Measurements from ENCODE around the gene NOP16. TPM values are rescaled to one million over a fixed set of nuclear protein-coding genes. Genes with fewer than 3 reads are reported as not detected.
A peak's percentile ranks its signal among the peaks of the same experiment; 100 is the strongest.
"Not testable (repeated sequence)": the region's sequence is repeated elsewhere in the genome, so short reads cannot be mapped to it uniquely, and the experiment has no call there.

Gene NOP16
- total RNA-seq, 2 donors from 2014 or later: 37.6 to 99.0 TPM

DNA sequence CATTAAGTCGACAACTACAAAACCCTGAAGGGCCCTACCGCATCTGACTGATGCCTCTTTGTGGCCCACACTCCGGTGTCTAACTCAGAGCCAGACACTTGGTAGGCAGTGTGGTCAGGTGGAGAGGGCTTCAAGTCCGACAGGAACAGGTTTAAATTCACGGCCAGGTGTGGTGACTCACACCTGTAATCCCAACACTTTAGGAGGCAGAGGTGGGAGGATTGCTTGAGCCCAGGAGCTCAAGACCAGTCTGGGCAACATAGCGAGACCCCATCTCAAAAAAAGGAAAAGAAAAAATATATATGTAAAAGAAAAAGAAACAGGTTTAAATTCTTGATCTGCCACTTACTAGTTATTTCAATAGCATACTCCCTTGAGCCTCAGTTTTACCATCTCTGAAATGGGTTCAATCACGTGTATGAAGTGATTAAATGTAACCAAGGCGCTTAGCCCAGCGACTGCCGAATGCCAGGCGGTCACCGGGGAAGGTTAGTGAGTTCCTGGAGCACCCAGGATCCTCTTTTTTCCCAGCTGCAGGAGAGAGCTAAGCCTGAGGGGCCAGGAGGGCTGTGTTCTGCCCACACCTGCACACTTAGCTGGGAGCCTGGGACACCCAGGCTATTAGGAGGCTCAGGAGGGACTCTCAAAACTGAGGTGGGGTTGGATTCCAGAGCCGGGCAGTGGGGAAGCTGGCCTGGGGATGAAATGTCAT lies 27.0 kb upstream of the NOP16 start:
- no peak for ATAC-seq (replicated peaks)
- H3K9me3 Mint-ChIP-seq: no peaks in the 10 kb centered on the region
- peak overlapping the region; percentile 68 for H3K27ac Mint-ChIP-seq
- H3K4me1 Mint-ChIP-seq: peaks cover 26% of the 10 kb centered on the region
- peak overlapping the region; percentile 86 for H3K4me3 Mint-ChIP-seq
- peaks cover 11% of the 10 kb centered on the region for H3K36me3 Mint-ChIP-seq (ENCODE audit: low read depth)
- H3K27me3 Mint-ChIP-seq: no peaks in the 10 kb centered on the region

DNA sequence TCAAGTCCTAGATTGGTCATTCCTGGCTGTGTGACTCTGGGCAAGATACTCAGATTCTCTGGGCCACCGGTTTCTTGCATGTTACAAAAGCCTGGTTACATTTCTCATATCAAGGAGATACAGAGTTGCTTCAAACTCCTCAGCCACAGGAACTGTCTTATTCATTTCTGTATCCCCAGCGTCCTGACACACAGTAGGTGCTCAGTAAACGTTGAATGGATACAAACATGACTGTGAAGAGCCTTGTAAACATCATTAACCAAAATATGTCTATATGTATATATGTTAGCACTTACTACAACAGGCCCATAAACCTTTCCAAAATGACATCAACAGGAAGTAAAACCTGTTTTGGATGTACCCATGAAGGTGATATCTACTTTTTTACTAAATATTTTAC lies 26.3 kb upstream of the NOP16 start:
- Mint-ChIP-seq H3K27ac (peak overlapping the region; percentile 68), H3K27me3 (no peaks in the 10 kb centered on the region), H3K4me1 (peaks cover 26% of the 10 kb centered on the region), H3K4me3 (peak overlapping the region; percentile 86), H3K36me3 (ENCODE audit: low read depth) (peaks cover 18% of the 10 kb centered on the region), H3K9me3 (no peaks in the 10 kb centered on the region)
- no peak for ATAC-seq (replicated peaks)

DNA sequence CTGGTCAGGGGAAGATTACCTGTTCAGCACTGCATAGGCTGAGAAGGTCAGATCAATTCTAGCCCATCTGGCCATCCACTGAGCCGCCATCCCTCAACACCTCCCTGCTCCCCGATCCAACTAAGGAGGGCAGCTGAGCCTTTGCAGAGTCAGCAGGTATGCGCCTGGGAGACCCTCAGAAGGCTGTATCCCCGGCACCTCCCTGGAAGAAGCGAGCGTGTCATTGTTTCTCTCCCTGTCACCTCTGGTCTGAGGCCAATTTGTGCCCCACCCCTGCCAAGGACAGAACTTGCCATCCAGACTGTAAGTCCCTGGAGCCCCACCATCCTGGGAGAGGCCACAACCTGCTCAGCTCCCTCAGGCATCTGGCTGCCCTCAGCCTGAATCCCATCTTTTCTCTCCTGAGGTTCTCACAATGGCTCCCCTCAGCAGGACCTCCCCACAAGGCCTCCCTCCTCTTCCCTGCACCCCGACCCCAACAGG lies 25.4 kb upstream of the NOP16 start:
- no peaks in the 10 kb centered on the region for H3K27me3 Mint-ChIP-seq
- H3K27ac Mint-ChIP-seq: peak overlapping the region; percentile 68
- no peak for ATAC-seq (replicated peaks)
- peaks cover 27% of the 10 kb centered on the region for H3K36me3 Mint-ChIP-seq (ENCODE audit: low read depth)
- no peaks in the 10 kb centered on the region for H3K9me3 Mint-ChIP-seq
- peak overlapping the region; percentile 86 for H3K4me3 Mint-ChIP-seq
- peaks cover 26% of the 10 kb centered on the region for H3K4me1 Mint-ChIP-seq

DNA sequence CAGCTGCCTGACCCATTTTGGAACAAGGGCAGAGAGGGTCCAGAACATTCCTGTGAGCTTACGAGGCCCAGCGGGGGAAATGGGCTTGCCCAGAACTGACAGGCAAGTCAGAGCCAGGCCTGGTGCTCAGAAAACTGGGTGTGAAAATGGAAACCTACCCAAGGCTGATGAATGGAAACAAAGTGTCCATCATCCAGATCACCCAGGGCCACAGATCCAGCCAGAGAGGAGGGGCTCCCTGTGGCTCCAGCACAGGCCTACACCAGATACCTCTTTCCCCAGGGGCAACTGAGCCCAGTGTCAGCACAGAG lies 24.8 kb upstream of the NOP16 start:
- H3K4me1 Mint-ChIP-seq: peaks cover 26% of the 10 kb centered on the region
- H3K4me3 Mint-ChIP-seq: no peak overlapping the region
- H3K36me3 Mint-ChIP-seq (ENCODE audit: low read depth): peaks cover 33% of the 10 kb centered on the region
- H3K9me3 Mint-ChIP-seq: no peaks in the 10 kb centered on the region
- H3K27ac Mint-ChIP-seq: no peak overlapping the region
- no peaks in the 10 kb centered on the region for H3K27me3 Mint-ChIP-seq
- ATAC-seq (replicated peaks): no peak

DNA sequence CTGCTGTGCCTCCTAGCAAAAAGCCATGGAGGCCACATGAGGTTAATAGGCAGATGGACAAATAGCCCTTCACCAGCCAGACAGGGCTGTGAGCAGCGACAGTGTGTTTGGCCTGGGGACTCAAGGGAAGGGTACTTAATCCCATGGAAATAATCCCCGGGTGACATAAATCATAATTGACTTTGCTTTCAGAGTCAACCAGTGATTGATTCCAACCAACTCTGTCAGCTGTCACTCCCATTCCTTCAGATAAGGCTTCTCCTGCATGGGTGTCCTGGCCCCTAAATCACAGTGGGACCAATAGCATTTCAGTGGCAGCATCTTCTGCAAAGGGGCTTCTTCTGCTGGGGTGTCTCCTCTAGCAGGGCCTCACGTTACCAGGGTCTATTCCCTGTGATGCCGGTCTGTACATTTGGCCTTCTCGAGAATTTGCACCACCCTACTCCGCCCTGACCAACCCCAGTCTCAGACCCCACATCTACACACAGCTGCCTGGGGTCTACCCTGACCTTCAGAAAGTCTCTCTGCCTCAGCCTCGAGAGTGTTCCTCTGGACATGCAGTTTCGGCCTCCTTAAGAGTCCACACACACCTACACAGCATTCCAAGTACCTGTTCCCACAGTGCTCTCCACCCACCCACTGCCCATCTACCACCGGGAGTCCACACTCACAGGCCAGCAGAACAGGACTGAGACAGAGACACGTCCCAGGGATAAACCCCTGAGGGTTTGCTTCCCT lies 24.3 kb upstream of the NOP16 start:
- Mint-ChIP-seq H3K27ac (peak overlapping the region; percentile 44), H3K27me3 (no peaks in the 10 kb centered on the region)
- no peak for ATAC-seq (replicated peaks)

DNA sequence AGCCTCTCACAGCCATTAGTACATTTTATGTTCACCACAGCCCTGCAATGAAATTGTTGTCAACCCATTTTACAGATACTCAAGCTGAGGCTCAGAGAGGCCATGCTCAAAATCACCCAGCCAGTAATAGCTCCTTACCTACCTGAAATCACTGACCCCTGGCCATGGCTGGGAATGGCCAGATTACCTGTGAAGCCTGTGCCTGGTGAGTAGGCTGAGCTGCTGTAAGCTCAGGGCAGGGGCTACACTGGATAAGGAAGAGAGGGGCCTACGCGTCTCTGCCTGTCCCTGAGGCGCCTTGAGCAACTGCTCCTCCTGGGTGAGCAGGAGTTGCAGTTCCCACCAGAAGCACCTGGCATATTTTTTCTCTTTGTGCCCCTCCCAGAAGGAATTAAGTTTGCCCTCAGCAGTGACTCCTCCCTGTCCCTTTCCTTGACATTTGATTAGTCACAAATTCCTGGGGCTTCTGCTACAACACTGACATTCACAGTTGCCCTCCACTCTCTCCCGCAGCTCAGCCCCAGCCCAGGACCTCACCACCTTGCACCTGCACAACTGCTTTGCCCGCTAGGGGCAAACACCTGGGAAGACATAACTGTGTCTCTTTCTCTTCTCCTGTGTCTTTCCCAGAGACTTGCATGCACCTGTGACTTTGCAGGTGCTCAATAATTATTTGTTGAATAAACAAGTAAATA lies 22.2 kb upstream of the NOP16 start:
- Mint-ChIP-seq H3K27me3 (no peaks in the 10 kb centered on the region), H3K4me1 (peaks cover 18% of the 10 kb centered on the region), H3K4me3 (no peak overlapping the region), H3K9me3 (no peaks in the 10 kb centered on the region), H3K27ac (peak overlapping the region; percentile 44), H3K36me3 (ENCODE audit: low read depth) (peaks cover 43% of the 10 kb centered on the region)
- ATAC-seq (replicated peaks): no peak

More for the DNA sequence above, 24.3 kb upstream of the NOP16 start:
- H3K4me1 Mint-ChIP-seq: peaks cover 26% of the 10 kb centered on the region
- H3K4me3 Mint-ChIP-seq: no peak overlapping the region
- no peaks in the 10 kb centered on the region for H3K9me3 Mint-ChIP-seq
- peaks cover 38% of the 10 kb centered on the region for H3K36me3 Mint-ChIP-seq (ENCODE audit: low read depth)

DNA sequence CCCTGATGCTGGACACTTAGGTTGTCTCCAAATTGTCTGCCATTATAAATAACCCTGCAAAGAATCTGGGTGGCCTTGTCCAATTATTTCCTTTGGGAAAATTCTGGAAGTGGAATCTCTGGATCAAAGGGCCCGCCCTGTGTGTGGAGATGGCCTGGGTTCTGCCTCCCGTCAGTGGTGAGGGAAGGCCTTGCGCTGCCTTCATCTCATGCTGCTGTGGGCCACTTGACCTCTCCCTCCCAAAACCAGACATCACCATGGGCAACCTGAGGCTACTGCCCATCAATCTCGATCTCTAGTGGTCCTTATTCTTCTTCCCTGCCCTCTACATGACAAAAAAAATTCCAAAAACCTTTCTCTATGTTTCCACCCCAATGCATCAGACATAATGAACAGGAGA lies 21.4 kb upstream of the NOP16 start:
- H3K27ac Mint-ChIP-seq: no peak overlapping the region
- ATAC-seq (replicated peaks): no peak
- H3K4me3 Mint-ChIP-seq: no peak overlapping the region

DNA sequence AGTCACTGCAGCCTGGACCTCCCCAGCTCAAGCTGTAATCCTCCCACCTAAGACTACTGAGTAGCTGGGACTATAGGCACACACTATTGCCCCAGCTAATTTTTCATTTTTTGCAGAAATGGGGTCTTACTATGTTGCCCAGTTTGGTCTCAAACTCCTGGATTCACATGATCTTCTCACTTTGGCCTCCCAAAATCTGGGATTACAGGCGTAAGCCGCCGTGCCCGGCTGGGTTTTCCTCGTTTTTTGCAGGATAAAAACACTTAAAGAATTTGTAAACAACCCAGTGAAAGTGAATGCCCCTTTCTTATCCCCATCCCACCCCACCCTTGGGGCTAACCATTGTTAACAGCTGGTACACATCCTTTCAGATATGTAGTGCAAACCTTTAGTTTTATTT lies 20.2 kb upstream of the NOP16 start:
- Mint-ChIP-seq H3K4me1 (peaks cover 10% of the 10 kb centered on the region), H3K9me3 (no peaks in the 10 kb centered on the region), H3K27me3 (no peaks in the 10 kb centered on the region), H3K27ac (no peak overlapping the region), H3K36me3 (ENCODE audit: low read depth) (peaks cover 47% of the 10 kb centered on the region), H3K4me3 (no peak overlapping the region)
- no peak for ATAC-seq (replicated peaks)

More for the DNA sequence above, 21.4 kb upstream of the NOP16 start:
- no peaks in the 10 kb centered on the region for H3K27me3 Mint-ChIP-seq
- peaks cover 13% of the 10 kb centered on the region for H3K4me1 Mint-ChIP-seq
- H3K36me3 Mint-ChIP-seq (ENCODE audit: low read depth): peaks cover 47% of the 10 kb centered on the region
- no peaks in the 10 kb centered on the region for H3K9me3 Mint-ChIP-seq

DNA sequence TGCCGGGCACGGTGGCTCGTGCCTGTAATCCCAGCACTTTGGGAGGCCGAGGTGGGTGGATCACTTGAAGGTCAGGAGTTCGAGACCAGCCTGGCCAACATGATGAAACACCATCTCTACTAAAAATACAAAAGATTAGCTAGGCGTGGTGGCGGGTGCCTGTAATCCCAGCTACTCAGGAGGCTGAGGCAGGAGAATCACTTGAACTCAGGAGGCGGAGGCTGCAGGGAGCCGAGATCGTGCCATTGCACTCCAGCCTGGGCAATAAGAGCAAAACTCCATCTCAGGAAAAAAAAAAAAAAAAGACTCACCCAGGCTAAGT lies 19.8 kb upstream of the NOP16 start:
- H3K27ac Mint-ChIP-seq: peak overlapping the region; percentile 50
- H3K9me3 Mint-ChIP-seq; H3K27me3 Mint-ChIP-seq; H3K4me1 Mint-ChIP-seq; H3K4me3 Mint-ChIP-seq; ATAC-seq (replicated peaks): not testable (repeated sequence)
- H3K36me3 Mint-ChIP-seq (ENCODE audit: low read depth): peaks cover 47% of the 10 kb centered on the region

DNA sequence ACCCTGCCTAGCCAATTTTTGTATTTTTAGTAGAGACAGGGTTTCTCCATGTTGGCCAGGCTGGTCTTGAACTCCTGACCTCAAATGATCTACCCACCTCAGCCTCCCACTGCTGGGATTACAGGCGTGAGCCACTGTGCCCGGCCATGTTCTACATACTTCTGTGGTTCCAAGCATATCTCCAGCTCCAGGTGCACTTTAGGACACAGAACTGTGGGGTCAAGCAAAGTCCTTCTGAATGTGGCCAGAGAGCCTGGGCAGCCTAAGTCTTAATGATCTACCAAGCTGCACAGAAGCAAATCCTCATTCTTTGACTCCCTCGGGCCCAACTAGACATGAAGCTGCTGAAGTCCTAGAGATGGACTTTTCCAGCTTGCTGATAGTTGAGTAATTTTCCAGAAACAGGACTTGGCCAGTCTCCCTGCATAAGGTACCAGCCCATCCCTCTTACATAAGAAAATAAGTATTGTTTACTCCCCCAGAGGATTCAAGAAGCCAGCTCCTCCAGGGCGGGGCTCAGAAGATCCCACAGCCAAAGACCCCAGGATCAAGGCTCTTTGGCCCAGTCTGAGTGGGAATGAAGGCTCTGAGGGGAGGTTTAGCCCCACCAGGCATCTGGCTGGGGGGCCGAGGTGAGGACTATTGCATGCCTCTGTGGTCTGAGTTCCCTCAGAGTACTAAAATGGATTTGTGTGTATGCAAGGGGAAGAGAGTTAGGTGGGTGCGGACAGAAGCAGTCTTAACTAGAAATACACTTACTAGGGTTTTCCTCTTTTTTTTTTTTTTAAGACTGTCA lies 19.3 kb upstream of the NOP16 start:
- Mint-ChIP-seq H3K27me3 (no peaks in the 10 kb centered on the region), H3K27ac (peak overlapping the region; percentile 50), H3K9me3 (no peaks in the 10 kb centered on the region), H3K36me3 (ENCODE audit: low read depth) (peaks cover 47% of the 10 kb centered on the region), H3K4me1 (peaks cover 10% of the 10 kb centered on the region), H3K4me3 (no peak overlapping the region)
- ATAC-seq (replicated peaks): no peak

DNA sequence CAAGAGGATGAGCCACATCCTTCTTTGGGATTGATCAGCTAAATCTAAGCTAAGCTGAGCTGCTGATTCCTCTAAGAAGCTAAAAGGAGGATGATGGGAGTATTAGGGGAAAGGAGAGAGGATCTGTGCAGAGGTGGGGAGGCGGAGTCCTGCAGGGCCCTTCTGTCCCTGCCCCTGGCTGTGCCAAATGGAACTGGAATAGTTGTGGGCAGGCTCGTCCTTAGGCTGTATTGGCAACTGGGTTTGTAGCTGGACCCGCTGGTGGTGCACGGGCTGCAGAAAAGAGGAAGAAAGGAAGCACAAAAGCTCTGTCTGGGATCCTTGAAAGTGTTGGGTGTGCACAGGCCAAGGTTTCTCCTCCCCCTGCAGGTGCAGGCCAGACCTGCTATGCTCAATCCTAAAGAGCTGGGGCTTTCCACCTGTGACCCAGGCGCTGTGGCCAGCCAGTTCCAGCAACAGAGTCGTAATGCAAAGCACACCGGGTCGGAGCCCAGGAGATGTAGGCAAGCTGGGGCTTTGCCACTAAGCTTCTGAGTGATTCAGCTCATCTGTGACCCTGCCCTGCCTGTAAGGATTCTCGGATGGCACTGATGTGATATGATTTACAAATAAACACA lies 18.1 kb upstream of the NOP16 start:
- ATAC-seq (replicated peaks): no peak
- no peaks in the 10 kb centered on the region for H3K27me3 Mint-ChIP-seq
- H3K4me1 Mint-ChIP-seq: peaks cover 7% of the 10 kb centered on the region
- H3K9me3 Mint-ChIP-seq: no peaks in the 10 kb centered on the region
- no peak overlapping the region for H3K4me3 Mint-ChIP-seq
- H3K36me3 Mint-ChIP-seq (ENCODE audit: low read depth): peaks cover 51% of the 10 kb centered on the region
- no peak overlapping the region for H3K27ac Mint-ChIP-seq

DNA sequence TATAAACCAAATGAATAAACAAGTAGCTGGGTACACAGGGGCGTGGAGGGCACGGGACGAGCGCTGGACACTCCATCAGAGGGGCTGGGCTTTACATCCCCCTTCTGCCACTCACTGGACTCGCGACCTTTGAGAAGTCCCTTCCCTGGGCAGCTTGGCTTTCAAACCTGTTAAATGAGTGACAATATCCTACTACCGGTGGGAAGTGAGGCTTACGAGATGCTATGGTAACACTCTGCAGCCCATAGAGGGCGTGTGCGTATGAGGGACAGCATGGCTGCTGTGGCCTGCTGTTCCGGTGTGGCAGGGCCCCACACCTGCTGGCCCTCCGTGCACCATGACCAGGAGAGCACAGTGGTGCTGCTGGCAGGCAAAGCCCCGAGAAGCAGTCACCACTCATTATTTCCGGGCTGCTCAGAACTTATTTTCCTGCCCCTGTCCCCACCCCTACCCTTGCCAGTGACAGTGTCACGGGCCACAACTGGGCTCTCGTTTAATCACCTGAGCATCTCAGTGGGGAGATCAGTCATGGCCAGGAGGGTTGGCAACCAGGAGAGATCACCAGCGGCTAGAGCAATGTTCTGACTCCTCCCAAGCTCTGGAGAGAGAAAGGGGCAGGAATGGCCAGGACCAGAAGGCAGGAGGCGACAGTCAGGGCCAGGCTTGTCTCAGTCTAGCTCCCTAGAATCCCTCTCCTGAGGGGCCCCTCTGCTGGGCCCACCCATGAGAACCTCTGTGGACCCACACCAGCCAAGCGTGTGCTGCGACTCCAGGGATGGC lies 17.4 kb upstream of the NOP16 start:
- H3K9me3 Mint-ChIP-seq: no peaks in the 10 kb centered on the region
- no peak overlapping the region for H3K4me3 Mint-ChIP-seq
- H3K4me1 Mint-ChIP-seq: peaks cover under 1% of the 10 kb centered on the region
- ATAC-seq (replicated peaks): no peak
- peaks cover 45% of the 10 kb centered on the region for H3K36me3 Mint-ChIP-seq (ENCODE audit: low read depth)
- H3K27ac Mint-ChIP-seq: no peak overlapping the region
- no peaks in the 10 kb centered on the region for H3K27me3 Mint-ChIP-seq

DNA sequence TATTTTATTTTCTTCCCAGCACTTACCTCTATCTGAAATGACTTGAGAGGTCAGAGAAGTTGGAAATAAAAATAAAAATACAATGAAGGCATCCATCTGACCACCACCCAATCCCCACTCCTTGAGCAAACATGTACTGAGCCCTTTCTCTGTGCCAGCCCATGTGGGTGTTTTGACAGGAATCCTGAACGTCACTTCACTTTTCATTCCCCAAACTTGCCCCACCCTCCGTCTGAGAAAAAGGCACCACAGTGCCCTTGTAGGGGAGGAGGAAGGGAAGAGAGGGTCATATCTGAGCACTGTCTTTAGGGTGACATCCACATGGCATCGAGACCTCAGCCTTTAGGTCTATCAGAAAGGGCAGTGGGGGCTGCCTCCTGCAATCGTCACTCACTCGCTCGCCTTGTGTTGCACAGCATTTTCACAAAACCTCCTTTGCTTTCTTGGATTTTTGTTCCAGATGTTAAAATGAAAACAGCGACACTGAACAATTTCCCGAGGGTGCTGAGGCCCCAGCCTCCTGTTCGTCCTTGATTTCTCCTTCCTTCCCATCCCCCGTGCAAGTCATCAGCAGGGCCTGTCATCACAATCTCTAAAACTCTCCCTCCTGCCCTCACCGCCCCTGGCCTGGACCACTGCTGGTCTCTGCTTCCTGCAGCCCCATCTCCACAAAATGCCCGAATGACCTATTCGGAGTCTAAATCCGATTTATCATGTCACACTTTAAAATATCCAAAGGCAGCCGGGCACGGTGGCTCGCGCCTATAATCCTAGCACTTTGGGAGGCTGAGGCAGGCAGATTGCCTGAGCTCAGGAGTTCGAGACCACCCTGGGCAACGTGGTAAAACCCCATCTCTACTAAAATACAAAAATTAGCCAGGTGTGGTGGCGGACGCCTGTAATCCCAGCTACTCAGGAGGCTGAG lies 13.1 kb upstream of the NOP16 start:
- no peaks in the 10 kb centered on the region for H3K9me3 Mint-ChIP-seq
- no peak overlapping the region for H3K4me3 Mint-ChIP-seq
- no peaks in the 10 kb centered on the region for H3K27me3 Mint-ChIP-seq
- no peaks in the 10 kb centered on the region for H3K4me1 Mint-ChIP-seq
- ATAC-seq (replicated peaks): no peak
- H3K36me3 Mint-ChIP-seq (ENCODE audit: low read depth): peaks cover 9% of the 10 kb centered on the region
- H3K27ac Mint-ChIP-seq: no peak overlapping the region
